ENCODE data around the gene CTSA.

Gene CTSA

GRCh38 chr20:45866454-45866853 lies 24.7 kb upstream of the CTSA start:
- no peak overlapping the region for H3K27ac ChIP-seq (ENCODE audit: low read length)
- no peaks in the 10 kb centered on the region for H4K20me1 ChIP-seq (ENCODE audit: insufficient read depth, low read length)
- no peak overlapping the region for H3K9ac ChIP-seq (ENCODE audit: low read length)
- no peak overlapping the region for H3K4me3 ChIP-seq (ENCODE audit: low read length)
- no peaks in the 10 kb centered on the region for H3K4me1 ChIP-seq (ENCODE audit: low read length)
- no peaks in the 10 kb centered on the region for H3K79me2 ChIP-seq (ENCODE audit: low read length)
- TF ChIP-seq EZH2phosphoT487 (IDR thresholded peaks at IDR 0.05; ENCODE audit: low read depth) (no peak), CTCF (IDR thresholded peaks at IDR 0.05; ENCODE audit: low read depth, low read length) (no peak)
- H3K36me3 ChIP-seq (replicated peaks; ENCODE audit: low read depth, low read length), result no peaks in the 10 kb centered on the region
- no peak overlapping the region for H2AFZ ChIP-seq (ENCODE audit: low read depth, low read length)
- H3K9me3 ChIP-seq (ENCODE audit: insufficient read depth, low read length), result no peaks in the 10 kb centered on the region
- no peak overlapping the region for H3K4me2 ChIP-seq (ENCODE audit: low read length)
- no peaks in the 10 kb centered on the region for H3K27me3 ChIP-seq (ENCODE audit: low read depth, low read length)

- H3K4me3 ChIP-seq (ENCODE audit: low read length), result no peak overlapping the region
- H3K27me3 ChIP-seq (ENCODE audit: low read depth, low read length), result no peaks in the 10 kb centered on the region
- no peaks in the 10 kb centered on the region for H3K9me3 ChIP-seq (ENCODE audit: insufficient read depth, low read length)
- H3K36me3 ChIP-seq (replicated peaks; ENCODE audit: low read depth, low read length), result no peaks in the 10 kb centered on the region
- H3K27ac ChIP-seq (ENCODE audit: low read length), result no peak overlapping the region
- H4K20me1 ChIP-seq (ENCODE audit: insufficient read depth, low read length), result no peaks in the 10 kb centered on the region
- H3K79me2 ChIP-seq (ENCODE audit: low read length), result no peaks in the 10 kb centered on the region
- H3K4me2 ChIP-seq (ENCODE audit: low read length), result no peak overlapping the region
- no peaks in the 10 kb centered on the region for H3K4me1 ChIP-seq (ENCODE audit: low read length)
- H3K9ac ChIP-seq (ENCODE audit: low read length), result no peak overlapping the region
- no peak overlapping the region for H2AFZ ChIP-seq (ENCODE audit: low read depth, low read length)
- no peak for TF ChIP-seq EZH2phosphoT487 (IDR thresholded peaks at IDR 0.05; ENCODE audit: low read depth)
Measured at GRCh38 chr20:45867136-45867818, 23.9 kb upstream of the CTSA start.

- Histone ChIP-seq H3K4me3 (ENCODE audit: low read length) (no peak overlapping the region), H3K79me2 (ENCODE audit: low read length) (no peaks in the 10 kb centered on the region), H3K9me3 (ENCODE audit: insufficient read depth, low read length) (no peaks in the 10 kb centered on the region), H2AFZ (ENCODE audit: low read depth, low read length) (no peak overlapping the region), H3K36me3 (replicated peaks; ENCODE audit: low read depth, low read length) (no peaks in the 10 kb centered on the region), H3K4me1 (ENCODE audit: low read length) (no peaks in the 10 kb centered on the region), H4K20me1 (ENCODE audit: insufficient read depth, low read length) (no peaks in the 10 kb centered on the region), H3K4me2 (ENCODE audit: low read length) (no peak overlapping the region), H3K27ac (ENCODE audit: low read length) (no peak overlapping the region), H3K9ac (ENCODE audit: low read length) (no peak overlapping the region), H3K27me3 (ENCODE audit: low read depth, low read length) (no peaks in the 10 kb centered on the region)
- no peak for TF ChIP-seq EZH2phosphoT487 (IDR thresholded peaks at IDR 0.05; ENCODE audit: low read depth)
- TF ChIP-seq CTCF (IDR thresholded peaks at IDR 0.05; ENCODE audit: low read depth, low read length), result no peak
Measured at GRCh38 chr20:45867819-45868176, 23.3 kb upstream of the CTSA start.

- TF ChIP-seq CTCF (IDR thresholded peaks at IDR 0.05; ENCODE audit: low read depth, low read length) (no peak), EZH2phosphoT487 (IDR thresholded peaks at IDR 0.05; ENCODE audit: low read depth) (no peak)
- no peak overlapping the region for H3K9ac ChIP-seq (ENCODE audit: low read length)
- H2AFZ ChIP-seq (ENCODE audit: low read depth, low read length), result no peak overlapping the region
- no peak overlapping the region for H3K4me3 ChIP-seq (ENCODE audit: low read length)
- no peaks in the 10 kb centered on the region for H4K20me1 ChIP-seq (ENCODE audit: insufficient read depth, low read length)
- no peaks in the 10 kb centered on the region for H3K4me1 ChIP-seq (ENCODE audit: low read length)
- H3K4me2 ChIP-seq (ENCODE audit: low read length), result no peak overlapping the region
- H3K9me3 ChIP-seq (ENCODE audit: insufficient read depth, low read length), result no peaks in the 10 kb centered on the region
- no peaks in the 10 kb centered on the region for H3K79me2 ChIP-seq (ENCODE audit: low read length)
- H3K27ac ChIP-seq (ENCODE audit: low read length), result no peak overlapping the region
- no peaks in the 10 kb centered on the region for H3K27me3 ChIP-seq (ENCODE audit: low read depth, low read length)
- H3K36me3 ChIP-seq (replicated peaks; ENCODE audit: low read depth, low read length), result no peaks in the 10 kb centered on the region
Measured at GRCh38 chr20:45872626-45873025, 18.5 kb upstream of the CTSA start.

All from OCI-LY3 (cell line).